Measurements from ENCODE around the gene SP7.
A peak's percentile ranks its signal among the peaks of the same experiment; 100 is the strongest.
"Not testable (repeated sequence)": the region's sequence is repeated elsewhere in the genome, so short reads cannot be mapped to it uniquely, and the experiment has no call there.

Gene SP7

GRCh38 chr12:53345486-53346188 is 9.5 kb upstream of the SP7 start:
- no peak for DNase-seq

- no peak for DNase-seq
Measured at GRCh38 chr12:53344824-53345485, 8.8 kb upstream of the SP7 start.

- DNase-seq, result no peak
Measured at GRCh38 chr12:53344487-53344823, 8.3 kb upstream of the SP7 start.

- DNase-seq, result no peak
Measured at GRCh38 chr12:53343969-53344368, 7.8 kb upstream of the SP7 start.

- no peak for DNase-seq
Measured at GRCh38 chr12:53343449-53343848, 7.3 kb upstream of the SP7 start.

- DNase-seq, result no peak
Measured at GRCh38 chr12:53340398-53340797, 4.2 kb upstream of the SP7 start.

- no peak for DNase-seq
Measured at GRCh38 chr12:53338916-53339315, 2.8 kb upstream of the SP7 start.

GRCh38 chr12:53338017-53338416 is 1.9 kb upstream of the SP7 start:
- no peak for DNase-seq

GRCh38 chr12:53334822-53335221 is 1.3 kb downstream of the SP7 start:
- no peak for DNase-seq

GRCh38 chr12:53333845-53334244 is 2.3 kb downstream of the SP7 start:
- no peak for DNase-seq

- no peak for DNase-seq
Measured at GRCh38 chr12:53333289-53333688, 2.9 kb downstream of the SP7 start.

GRCh38 chr12:53332744-53333143 is 3.4 kb downstream of the SP7 start:
- no peak for DNase-seq

- DNase-seq, result not testable (repeated sequence)
Measured at GRCh38 chr12:53332339-53332738, 3.8 kb downstream of the SP7 start.

GRCh38 chr12:53330671-53331070 is 5.5 kb downstream of the SP7 start:
- DNase-seq, result no peak

GRCh38 chr12:53328043-53328435 is 8.1 kb downstream of the SP7 start:
- DNase-seq, result no peak

GRCh38 chr12:53327435-53328042 is 8.6 kb downstream of the SP7 start:
- no peak for DNase-seq

- no peak for DNase-seq
Measured at GRCh38 chr12:53326460-53327185, 9.5 kb downstream of the SP7 start.

- no peak for DNase-seq
Measured at GRCh38 chr12:53325511-53326061, 10.6 kb downstream of the SP7 start.

GRCh38 chr12:53324779-53325510 is 11.2 kb downstream of the SP7 start:
- DNase-seq, result peak; percentile 48

- no peak for DNase-seq
Measured at GRCh38 chr12:53324113-53324778, 11.9 kb downstream of the SP7 start.

- DNase-seq, result no peak
Measured at GRCh38 chr12:53320352-53321195, 15.6 kb downstream of the SP7 start.
